HEK293 (cell line): ENCODE measurements around the gene CMPK1.

Experiments
- CTCF ChIA-PET: fragments of 350-600 bp; formaldehyde crosslinking; extraction: SDS; loops from one replicate; lab custom pipeline; 2021; ENCODE audit warnings: antibody characterized with exemption; lab: Yijun Ruan, JAX
- POLR2A ChIA-PET: fragments of 300-600 bp; formaldehyde crosslinking; extraction: SDS; loops from one replicate; lab custom pipeline; 2020; ENCODE audit warnings: antibody characterized with exemption, inconsistent platforms; lab: Yijun Ruan, JAX
- H3K27ac ChIP-seq: fragments of 200-500 bp; sonication (Bioruptor generic); 2 replicates; pipeline ENCODE4 v1.5.1; 2014; ENCODE audit warnings: low read depth, low read length, control low read depth, inconsistent platforms; ENCODE audit errors: extremely low read depth
- H3K36me3 ChIP-seq, 2 experiments: fragments of 200-500 bp in 1 of 2; sonication (Bioruptor generic) in 1 of 2; 1 replicate in 1 of 2; 2 replicates in 1 of 2; pipeline ENCODE4 v1.5.1; 2014 to 2017; ENCODE audit warnings: inconsistent platforms in 2 of 2, low read length in 2 of 2; ENCODE audit not compliant: control insufficient read depth in 2 of 2, insufficient read depth in 1 of 2
- H3K4me1 ChIP-seq: fragments of 200-500 bp; sonication (Bioruptor generic); 2 replicates; pipeline ENCODE4 v1.5.1; 2014; ENCODE audit warnings: mild to moderate bottlenecking, low read length, inconsistent platforms; ENCODE audit not compliant: control insufficient read depth, insufficient read depth
- H3K4me3 ChIP-seq: 2 replicates; pipeline ENCODE4 v1.5.1; 2011; ENCODE audit warnings: low read depth, mild to moderate bottlenecking, control low read depth, low read length, moderate library complexity
- H3K9me3 ChIP-seq: fragments of 200-500 bp; sonication (Bioruptor generic); 2 replicates; pipeline ENCODE4 v1.5.1; 2014; ENCODE audit warnings: low read depth, low read length, inconsistent platforms; ENCODE audit not compliant: control insufficient read depth, insufficient read depth
- GLI2 ChIP-seq: fragments of 450-650 bp; formaldehyde crosslinking; IDR thresholded peaks from 2 replicates; pipeline ENCODE4; 2017; ENCODE audit warnings: missing biosample characterization, missing genetic modification characterization, low read depth, borderline replicate concordance
- GLIS1 ChIP-seq: fragments of 450-650 bp; formaldehyde crosslinking; IDR thresholded peaks from 2 replicates; pipeline ENCODE4 v1.5.1; 2016; ENCODE audit warnings: missing biosample characterization, missing genetic modification characterization
- KLF1 ChIP-seq: fragments of 450-650 bp; formaldehyde crosslinking; IDR thresholded peaks from 2 replicates; pipeline ENCODE4 v1.5.1; 2016; ENCODE audit warnings: missing biosample characterization, missing genetic modification characterization
- SP7 ChIP-seq: fragments of 450-650 bp; formaldehyde crosslinking; IDR thresholded peaks from 2 replicates; pipeline ENCODE4 v1.5.1; 2016; ENCODE audit warnings: missing biosample characterization, missing genetic modification characterization
- TCF7L2 ChIP-seq: IDR thresholded peaks from 2 replicates; pipeline ENCODE4 v1.6.1; 2011; ENCODE audit warnings: low read depth, mild to moderate bottlenecking, inconsistent platforms, low read length, moderate library complexity, borderline replicate concordance
- ZBTB21 ChIP-seq: fragments of 450-650 bp; formaldehyde crosslinking; IDR thresholded peaks from 2 replicates; pipeline ENCODE4 v1.5.1; 2017; ENCODE audit warnings: missing biosample characterization, missing genetic modification characterization
- ZFP37 ChIP-seq: fragments of 450-650 bp; formaldehyde crosslinking; IDR thresholded peaks from 2 replicates; pipeline ENCODE4 v1.5.1; 2016; ENCODE audit warnings: missing biosample characterization, missing genetic modification characterization
- ZNF155 ChIP-seq: fragments of 450-650 bp; formaldehyde crosslinking; IDR thresholded peaks from 2 replicates; pipeline ENCODE4 v1.5.1; 2016; ENCODE audit warnings: missing biosample characterization, missing genetic modification characterization
- ZNF2 ChIP-seq: fragments of 450-650 bp; formaldehyde crosslinking; IDR thresholded peaks from 2 replicates; pipeline ENCODE4 v1.5.1; 2016; ENCODE audit warnings: missing biosample characterization, missing genetic modification characterization
- ZNF23 ChIP-seq: fragments of 450-650 bp; formaldehyde crosslinking; IDR thresholded peaks from 2 replicates; pipeline ENCODE4 v1.5.1; 2016; ENCODE audit warnings: missing biosample characterization, missing genetic modification characterization, borderline replicate concordance
- ZNF274 ChIP-seq, 2 experiments: fragments of 200-500 bp in 1 of 2; fragments of 450-650 bp in 1 of 2; sonication (Bioruptor generic) in 1 of 2; formaldehyde crosslinking in 1 of 2; IDR thresholded peaks; 2 replicates each; pipeline versions ENCODE4 v1.5.1 to v1.6.1; 2014 to 2016; ENCODE audit warnings: borderline replicate concordance in 1 of 2, inconsistent platforms in 1 of 2, low read length in 1 of 2, missing biosample characterization in 1 of 2, missing genetic modification characterization in 1 of 2
- ZNF394 ChIP-seq: fragments of 450-650 bp; formaldehyde crosslinking; IDR thresholded peaks from 2 replicates; pipeline ENCODE4 v1.5.1; 2016; ENCODE audit warnings: missing biosample characterization, missing genetic modification characterization, mild to moderate bottlenecking, moderate library complexity, borderline replicate concordance
- ZNF416 ChIP-seq: fragments of 450-650 bp; formaldehyde crosslinking; IDR thresholded peaks from 2 replicates; pipeline ENCODE4 v1.5.1; 2016; ENCODE audit warnings: missing biosample characterization, missing genetic modification characterization
- ZNF571 ChIP-seq: fragments of 450-650 bp; formaldehyde crosslinking; IDR thresholded peaks from 2 replicates; pipeline ENCODE4 v1.5.0; 2017; ENCODE audit warnings: missing biosample characterization, missing genetic modification characterization
- ZNF610 ChIP-seq: fragments of 450-650 bp; formaldehyde crosslinking; IDR thresholded peaks from 2 replicates; pipeline ENCODE4 v1.5.1; 2016; ENCODE audit warnings: missing biosample characterization, missing genetic modification characterization, borderline replicate concordance
- ZNF623 ChIP-seq: fragments of 450-650 bp; formaldehyde crosslinking; IDR thresholded peaks from 2 replicates; pipeline ENCODE4 v1.5.1; 2016; ENCODE audit warnings: missing biosample characterization, missing genetic modification characterization
- ZNF626 ChIP-seq: fragments of 450-650 bp; sonication (Bioruptor Pico); formaldehyde crosslinking; IDR thresholded peaks from 2 replicates; pipeline ENCODE4 v1.5.1; 2018; ENCODE audit warnings: missing biosample characterization, missing genetic modification characterization, inconsistent platforms
- ZNF747 ChIP-seq: fragments of 450-650 bp; formaldehyde crosslinking; IDR thresholded peaks from 2 replicates; pipeline ENCODE4 v1.5.1; 2016; ENCODE audit warnings: missing biosample characterization, missing genetic modification characterization
- ZNF768 ChIP-seq: fragments of 450-650 bp; formaldehyde crosslinking; IDR thresholded peaks from 2 replicates; pipeline ENCODE4 v1.5.1; 2018; ENCODE audit warnings: missing biosample characterization, mild to moderate bottlenecking, missing genetic modification characterization
- ZNF776 ChIP-seq: fragments of 450-650 bp; formaldehyde crosslinking; IDR thresholded peaks from 2 replicates; pipeline ENCODE4 v1.5.0; 2017; ENCODE audit warnings: missing biosample characterization, missing genetic modification characterization, borderline replicate concordance
- TF ChIP-seq, protein P1 (sequence below): fragments of 450-650 bp; formaldehyde crosslinking; IDR thresholded peaks from 2 replicates; pipeline ENCODE4 v1.5.1; 2016; ENCODE audit warnings: missing biosample characterization, missing genetic modification characterization
- TF ChIP-seq, protein P2 (sequence below): fragments of 450-650 bp; formaldehyde crosslinking; IDR thresholded peaks from 2 replicates; pipeline ENCODE4 v1.5.1; 2016; ENCODE audit warnings: missing biosample characterization, missing genetic modification characterization
- TF ChIP-seq, protein P3 (sequence below): fragments of 450-650 bp; formaldehyde crosslinking; IDR thresholded peaks from 2 replicates; pipeline ENCODE4 v1.5.1; 2016; ENCODE audit warnings: missing biosample characterization, missing genetic modification characterization
- TF ChIP-seq, protein P4 (sequence below): fragments of 450-650 bp; formaldehyde crosslinking; IDR thresholded peaks from 2 replicates; pipeline ENCODE4 v1.5.1; 2016; ENCODE audit warnings: missing biosample characterization, missing genetic modification characterization, low read depth
- TF ChIP-seq, protein P5 (sequence below): fragments of 450-650 bp; formaldehyde crosslinking; IDR thresholded peaks from 2 replicates; pipeline ENCODE4 v1.5.1; 2017; ENCODE audit warnings: missing biosample characterization, missing genetic modification characterization

CMPK1 gene

DNA sequence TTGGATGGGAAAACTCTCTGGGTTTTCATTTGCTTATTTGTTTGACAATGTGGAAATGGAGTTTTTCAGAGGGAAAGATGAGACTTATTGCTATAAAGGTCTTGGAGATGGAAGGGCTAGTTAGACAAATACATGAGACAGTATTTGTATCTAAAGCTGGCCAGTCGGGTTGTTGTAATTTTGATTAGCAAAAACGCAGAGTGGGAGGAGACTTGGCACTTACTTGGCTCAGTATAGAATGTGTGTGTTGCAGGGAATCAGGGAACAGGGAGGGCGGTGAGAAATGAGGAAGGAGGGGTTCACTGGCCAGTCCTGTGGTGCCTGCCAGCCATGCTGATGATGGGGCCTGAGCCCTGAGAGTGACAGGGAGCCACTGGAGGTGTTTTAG lies 76.5 kb downstream of the CMPK1 start:
- Histone ChIP-seq H3K4me1 (no peaks in the 10 kb centered on the region), H3K4me3 (no peak overlapping the region), H3K27ac (no peak overlapping the region), H3K9me3 (no peaks in the 10 kb centered on the region), H3K36me3 (no peaks in the 10 kb centered on the region)
- TF ChIP-seq, protein P1, sequence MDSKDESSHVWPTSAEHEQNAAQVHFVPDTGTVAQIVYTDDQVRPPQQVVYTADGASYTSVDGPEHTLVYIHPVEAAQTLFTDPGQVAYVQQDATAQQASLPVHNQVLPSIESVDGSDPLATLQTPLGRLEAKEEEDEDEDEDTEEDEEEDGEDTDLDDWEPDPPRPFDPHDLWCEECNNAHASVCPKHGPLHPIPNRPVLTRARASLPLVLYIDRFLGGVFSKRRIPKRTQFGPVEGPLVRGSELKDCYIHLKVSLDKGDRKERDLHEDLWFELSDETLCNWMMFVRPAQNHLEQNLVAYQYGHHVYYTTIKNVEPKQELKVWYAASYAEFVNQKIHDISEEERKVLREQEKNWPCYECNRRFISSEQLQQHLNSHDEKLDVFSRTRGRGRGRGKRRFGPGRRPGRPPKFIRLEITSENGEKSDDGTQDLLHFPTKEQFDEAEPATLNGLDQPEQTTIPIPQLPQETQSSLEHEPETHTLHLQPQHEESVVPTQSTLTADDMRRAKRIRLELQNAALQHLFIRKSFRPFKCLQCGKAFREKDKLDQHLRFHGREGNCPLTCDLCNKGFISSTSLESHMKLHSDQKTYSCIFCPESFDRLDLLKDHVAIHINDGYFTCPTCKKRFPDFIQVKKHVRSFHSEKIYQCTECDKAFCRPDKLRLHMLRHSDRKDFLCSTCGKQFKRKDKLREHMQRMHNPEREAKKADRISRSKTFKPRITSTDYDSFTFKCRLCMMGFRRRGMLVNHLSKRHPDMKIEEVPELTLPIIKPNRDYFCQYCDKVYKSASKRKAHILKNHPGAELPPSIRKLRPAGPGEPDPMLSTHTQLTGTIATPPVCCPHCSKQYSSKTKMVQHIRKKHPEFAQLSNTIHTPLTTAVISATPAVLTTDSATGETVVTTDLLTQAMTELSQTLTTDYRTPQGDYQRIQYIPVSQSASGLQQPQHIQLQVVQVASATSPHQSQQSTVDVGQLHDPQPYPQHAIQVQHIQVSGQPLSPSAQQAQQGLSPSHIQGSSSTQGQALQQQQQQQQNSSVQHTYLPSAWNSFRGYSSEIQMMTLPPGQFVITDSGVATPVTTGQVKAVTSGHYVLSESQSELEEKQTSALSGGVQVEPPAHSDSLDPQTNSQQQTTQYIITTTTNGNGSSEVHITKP, result no peak
- TF ChIP-seq ZNF416 (tag by site-specific recombination) (no peak), ZNF776 (no peak), ZNF394 (no peak), ZNF155 (tag by site-specific recombination) (no peak), SP7 (tag by site-specific recombination) (no peak), ZNF2 (tag by site-specific recombination) (no peak), GLI2 (tag by site-specific recombination) (no peak), ZNF623 (tag by site-specific recombination) (no peak), ZFP37 (tag by site-specific recombination) (no peak), TCF7L2 (no peak), KLF1 (no peak), ZNF626 (tag by site-specific recombination) (no peak), ZNF768 (tag by site-specific recombination) (no peak), ZNF23 (no peak), ZNF747 (tag by site-specific recombination) (no peak), ZNF610 (tag by site-specific recombination) (no peak), ZBTB21 (no peak)
- TF ChIP-seq, protein P2, sequence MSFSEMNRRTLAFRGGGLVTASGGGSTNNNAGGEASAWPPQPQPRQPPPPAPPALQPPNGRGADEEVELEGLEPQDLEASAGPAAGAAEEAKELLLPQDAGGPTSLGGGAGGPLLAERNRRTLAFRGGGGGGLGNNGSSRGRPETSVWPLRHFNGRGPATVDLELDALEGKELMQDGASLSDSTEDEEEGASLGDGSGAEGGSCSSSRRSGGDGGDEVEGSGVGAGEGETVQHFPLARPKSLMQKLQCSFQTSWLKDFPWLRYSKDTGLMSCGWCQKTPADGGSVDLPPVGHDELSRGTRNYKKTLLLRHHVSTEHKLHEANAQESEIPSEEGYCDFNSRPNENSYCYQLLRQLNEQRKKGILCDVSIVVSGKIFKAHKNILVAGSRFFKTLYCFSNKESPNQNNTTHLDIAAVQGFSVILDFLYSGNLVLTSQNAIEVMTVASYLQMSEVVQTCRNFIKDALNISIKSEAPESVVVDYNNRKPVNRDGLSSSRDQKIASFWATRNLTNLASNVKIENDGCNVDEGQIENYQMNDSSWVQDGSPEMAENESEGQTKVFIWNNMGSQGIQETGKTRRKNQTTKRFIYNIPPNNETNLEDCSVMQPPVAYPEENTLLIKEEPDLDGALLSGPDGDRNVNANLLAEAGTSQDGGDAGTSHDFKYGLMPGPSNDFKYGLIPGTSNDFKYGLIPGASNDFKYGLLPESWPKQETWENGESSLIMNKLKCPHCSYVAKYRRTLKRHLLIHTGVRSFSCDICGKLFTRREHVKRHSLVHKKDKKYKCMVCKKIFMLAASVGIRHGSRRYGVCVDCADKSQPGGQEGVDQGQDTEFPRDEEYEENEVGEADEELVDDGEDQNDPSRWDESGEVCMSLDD (tag by site-specific recombination), result no peak
- ChIA-PET CTCF (interaction anchor here (0.9 to 1.3 kb wide), 4 partner anchors 12 to 302 kb away, joined by 3 to 4 read pairs (median 3); no protein-coding TSS in a partner anchor), POLR2A (interaction anchor here (1.8 kb wide), 1 partner anchor 28 kb away, joined by 5 read pairs; the partner anchor contains the start of gene FOXD2)

DNA sequence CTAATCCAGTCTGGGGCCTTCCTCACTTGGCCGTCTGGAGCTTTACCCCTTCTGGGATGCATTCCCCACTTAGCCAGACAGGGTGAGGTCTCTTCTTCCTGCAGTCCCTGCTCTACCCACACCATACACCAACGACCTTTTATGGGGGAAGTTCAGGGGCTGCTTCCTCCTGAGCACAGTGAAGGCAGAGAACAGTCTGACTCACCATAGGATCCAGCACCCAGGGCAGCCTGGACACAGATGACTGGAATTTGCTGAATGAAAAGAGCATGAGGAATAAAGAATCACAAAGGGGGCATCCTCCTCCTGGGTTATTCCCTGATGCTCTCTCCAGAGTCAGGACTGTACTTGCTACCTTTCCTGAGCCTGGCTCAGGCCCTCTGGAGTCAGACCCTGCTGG lies 77.8 kb downstream of the CMPK1 start:
- CTCF ChIA-PET, result interaction anchor here (0.6 to 2.4 kb wide), 4 partner anchors 22 to 87 kb away, joined by 4 to 8 read pairs (median 4); no protein-coding TSS in a partner anchor
- H3K27ac ChIP-seq, result no peak overlapping the region
- H3K4me3 ChIP-seq, result no peak overlapping the region
- POLR2A ChIA-PET, result no interaction called here
- no peaks in the 10 kb centered on the region for H3K9me3 ChIP-seq
- no peaks in the 10 kb centered on the region for H3K36me3 ChIP-seq
- no peaks in the 10 kb centered on the region for H3K4me1 ChIP-seq
- TF ChIP-seq, protein P3, sequence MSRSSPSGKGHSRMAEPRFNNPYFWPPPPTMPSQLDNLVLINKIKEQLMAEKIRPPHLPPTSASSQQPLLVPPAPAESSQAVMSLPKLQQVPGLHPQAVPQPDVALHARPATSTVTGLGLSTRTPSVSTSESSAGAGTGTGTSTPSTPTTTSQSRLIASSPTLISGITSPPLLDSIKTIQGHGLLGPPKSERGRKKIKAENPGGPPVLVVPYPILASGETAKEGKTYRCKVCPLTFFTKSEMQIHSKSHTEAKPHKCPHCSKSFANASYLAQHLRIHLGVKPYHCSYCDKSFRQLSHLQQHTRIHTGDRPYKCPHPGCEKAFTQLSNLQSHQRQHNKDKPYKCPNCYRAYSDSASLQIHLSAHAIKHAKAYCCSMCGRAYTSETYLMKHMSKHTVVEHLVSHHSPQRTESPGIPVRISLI (tag by site-specific recombination), result no peak
- TF ChIP-seq, protein P4, sequence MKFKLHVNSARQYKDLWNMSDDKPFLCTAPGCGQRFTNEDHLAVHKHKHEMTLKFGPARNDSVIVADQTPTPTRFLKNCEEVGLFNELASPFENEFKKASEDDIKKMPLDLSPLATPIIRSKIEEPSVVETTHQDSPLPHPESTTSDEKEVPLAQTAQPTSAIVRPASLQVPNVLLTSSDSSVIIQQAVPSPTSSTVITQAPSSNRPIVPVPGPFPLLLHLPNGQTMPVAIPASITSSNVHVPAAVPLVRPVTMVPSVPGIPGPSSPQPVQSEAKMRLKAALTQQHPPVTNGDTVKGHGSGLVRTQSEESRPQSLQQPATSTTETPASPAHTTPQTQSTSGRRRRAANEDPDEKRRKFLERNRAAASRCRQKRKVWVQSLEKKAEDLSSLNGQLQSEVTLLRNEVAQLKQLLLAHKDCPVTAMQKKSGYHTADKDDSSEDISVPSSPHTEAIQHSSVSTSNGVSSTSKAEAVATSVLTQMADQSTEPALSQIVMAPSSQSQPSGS (tag by site-specific recombination), result no peak
- no peak for TF ChIP-seq ZNF571 (tag by site-specific recombination)
- no peak for TF ChIP-seq ZNF768 (tag by site-specific recombination)
- TF ChIP-seq, protein P5, sequence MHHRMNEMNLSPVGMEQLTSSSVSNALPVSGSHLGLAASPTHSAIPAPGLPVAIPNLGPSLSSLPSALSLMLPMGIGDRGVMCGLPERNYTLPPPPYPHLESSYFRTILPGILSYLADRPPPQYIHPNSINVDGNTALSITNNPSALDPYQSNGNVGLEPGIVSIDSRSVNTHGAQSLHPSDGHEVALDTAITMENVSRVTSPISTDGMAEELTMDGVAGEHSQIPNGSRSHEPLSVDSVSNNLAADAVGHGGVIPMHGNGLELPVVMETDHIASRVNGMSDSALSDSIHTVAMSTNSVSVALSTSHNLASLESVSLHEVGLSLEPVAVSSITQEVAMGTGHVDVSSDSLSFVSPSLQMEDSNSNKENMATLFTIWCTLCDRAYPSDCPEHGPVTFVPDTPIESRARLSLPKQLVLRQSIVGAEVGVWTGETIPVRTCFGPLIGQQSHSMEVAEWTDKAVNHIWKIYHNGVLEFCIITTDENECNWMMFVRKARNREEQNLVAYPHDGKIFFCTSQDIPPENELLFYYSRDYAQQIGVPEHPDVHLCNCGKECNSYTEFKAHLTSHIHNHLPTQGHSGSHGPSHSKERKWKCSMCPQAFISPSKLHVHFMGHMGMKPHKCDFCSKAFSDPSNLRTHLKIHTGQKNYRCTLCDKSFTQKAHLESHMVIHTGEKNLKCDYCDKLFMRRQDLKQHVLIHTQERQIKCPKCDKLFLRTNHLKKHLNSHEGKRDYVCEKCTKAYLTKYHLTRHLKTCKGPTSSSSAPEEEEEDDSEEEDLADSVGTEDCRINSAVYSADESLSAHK (tag by site-specific recombination), result no peak
- TF ChIP-seq ZNF274 (IDR thresholded peaks at IDR 0.05; ENCODE audit: low read length), result no peak
- no peak for TF ChIP-seq ZNF274 (tag by site-specific recombination; IDR thresholded peaks at IDR 0.05; ENCODE audit: borderline replicate concordance)
- no peak for TF ChIP-seq GLIS1 (tag by site-specific recombination)
